Esophagus muscularis mucosa (tissue), 4 donors: ENCODE data around the gene LUC7L. TPM values are rescaled to one million over a fixed set of nuclear protein-coding genes. Genes with fewer than 3 reads are reported as not detected.

Experiments used
- DNase-seq: peaks from one replicate; pipeline ENCODE4 v3.0.0-alpha.2; 2017; ENCODE audit errors: extremely low spot score
- H3K27ac ChIP-seq, 4 donors: fragments of 200-600 bp; sonication (generic); replicated peaks in 1 of 4; 1 replicate in 3 of 4; 2 replicates in 1 of 4; pipeline ENCODE4 v1.5.1; 2016 to 2019; ENCODE audit warnings: mild to moderate bottlenecking in 1 of 4
- H3K27me3 ChIP-seq, 4 donors: fragments of 200-600 bp; sonication (generic); one replicate each; pipeline versions ENCODE4 v1.5.1 to v1.6.0; 2016 to 2019
- H3K36me3 ChIP-seq, 4 donors: fragments of 200-600 bp; sonication (generic); one replicate each; pipeline ENCODE4 v1.5.1; 2016 to 2019
- H3K4me1 ChIP-seq, 4 donors: fragments of 200-600 bp; sonication (generic); one replicate each; pipeline ENCODE4 v1.5.1; 2016 to 2019
- H3K4me3 ChIP-seq, 4 donors: fragments of 200-600 bp; sonication (generic); 1 replicate in 2 of 4; 2 replicates in 2 of 4; pipeline ENCODE4 v1.5.1; 2016 to 2019; ENCODE audit warnings: mild to moderate bottlenecking in 4 of 4, moderate library complexity in 1 of 4
- H3K9me3 ChIP-seq, 4 donors: fragments of 200-600 bp; sonication (generic); 1 replicate in 3 of 4; 2 replicates in 1 of 4; pipeline ENCODE4 v1.5.1; 2016 to 2019
- CTCF ChIP-seq, 3 experiments: fragments of 200-600 bp in 2 of 3; fragments of 450-650 bp in 1 of 3; sonication (generic) in 2 of 3; IDR thresholded peaks; one replicate each; pipeline ENCODE4 v1.5.1; 2017 to 2019; ENCODE audit warnings: antibody characterized with exemption in 3 of 3, mild to moderate bottlenecking in 2 of 3, moderate library complexity in 1 of 3
- EP300 ChIP-seq: sonication (generic); formaldehyde crosslinking; IDR thresholded peaks from one replicate; pipeline ENCODE4 v1.6.1; 2017; ENCODE audit warnings: antibody characterized with exemption
- POLR2A ChIP-seq: fragments of 450-650 bp; IDR thresholded peaks from one replicate; pipeline ENCODE4 v1.6.1; 2017; ENCODE audit warnings: antibody characterized with exemption, moderate library complexity, mild to moderate bottlenecking, low read depth
- POLR2AphosphoS5 ChIP-seq, 2 donors: sonication (generic); formaldehyde crosslinking; IDR thresholded peaks; one replicate each; pipeline ENCODE4 v1.6.1; 2017; ENCODE audit warnings: antibody characterized with exemption in 2 of 2
- WGBS: methylation state at CpG from one replicate; pipeline ENCODE4 v1.1.5; 2018; 5-methylcytosine and 5-hydroxymethylcytosine counted together
- intact Hi-C: fragments of 100-400 bp; cut with DNase I; formaldehyde crosslinking; loops from one replicate; pipeline ENCODE4 v1.15.1; 2023
- small RNA-seq, 3 donors: library from RNA; depleted of rRNA; stranded (forward); fragments of <200 nt; gene quantifications; one replicate each; pipeline ENCODE3, GENCODE V24; 2016
- total RNA-seq, 4 donors: library from RNA; depleted of rRNA; stranded (reverse); fragments of >200 nt; gene quantifications; one replicate each; pipeline versions ENCODE4 v1.1.0 to v1.2.1, GENCODE V29; 2016

Gene LUC7L
- total RNA-seq, 4 donors from 2014 or later = 34.8 to 60.6 (median 50.2) TPM

GRCh38 chr16:140175-140857 lies 88.9 kb downstream of the LUC7L start:
- peaks cover 0 to 11% (median 2%) of the 10 kb centered on the region in 4 donors for H3K27me3 ChIP-seq
- TF ChIP-seq POLR2AphosphoS5 (IDR thresholded peaks at IDR 0.05) (no peak), EP300 (no peak), CTCF (IDR thresholded peaks at IDR 0.05) (no peak), POLR2A (no peak)
- WGBS = 71% methylated on average over 10 of the region's 10 CpGs
- DNase-seq = no peak
- H3K4me1 ChIP-seq = peaks cover 6 to 17% (median 12%) of the 10 kb centered on the region in 4 donors
- intact Hi-C loops = no loop called here
- no peaks in the 10 kb centered on the region for H3K9me3 ChIP-seq
- H3K36me3 ChIP-seq = no peaks in the 10 kb centered on the region
- H3K4me3 ChIP-seq = no peak overlapping the region
- H3K27ac ChIP-seq = no peak overlapping the region

Small RNA genes lying within 50 kb of the gene (small RNA-seq; reads per million reads assigned to genes)
- 0 reads per million in 3 donors for gene RF00019

Other genes starting within 250 kb of the LUC7L start
- 1 to 10 TPM; 3.3 to 3.8 (median 3.7) TPM for gene POLR3K, start 175.8 kb downstream of the LUC7L start, total RNA-seq
- gene SNRNP25, start 175.6 kb downstream of the LUC7L start, total RNA-seq = 10 to 100 TPM; 22.0 to 33.6 (median 25.7) TPM
- 10 to 100 TPM; 26.7 to 43.0 (median 30.2) TPM for gene RHBDF1, start 156.8 kb downstream of the LUC7L start, total RNA-seq
- gene MPG, start 151.2 kb downstream of the LUC7L start, total RNA-seq = 100 to 1,000 TPM in 2 of 4 donors, 10 to 100 TPM in 2; 70.2 to 120 (median 106) TPM
- 10 to 100 TPM; 11.1 to 20.8 (median 14.1) TPM for gene NPRL3, start 90.8 kb downstream of the LUC7L start, total RNA-seq
- gene HBZ, start 76.8 kb downstream of the LUC7L start, total RNA-seq = not detected
- 1 to 10 TPM in 1 of 4 donors, not detected in 3; 3.8 TPM for gene HBM, start 63.5 kb downstream of the LUC7L start, total RNA-seq
- gene HBA2, start 56.6 kb downstream of the LUC7L start, total RNA-seq = 1,000 to 10,000 TPM in 1 of 4 donors, 100 to 1,000 TPM in 1, 10 to 100 TPM in 1, 1 to 10 TPM in 1; 1.7 to 1,686 (median 156) TPM
- 100 to 1,000 TPM in 1 of 4 donors, 10 to 100 TPM in 2, not detected in 1; 72.4 to 906 (median 98.6) TPM for gene HBA1, start 52.8 kb downstream of the LUC7L start, total RNA-seq
- gene HBQ1, start 49.0 kb downstream of the LUC7L start, total RNA-seq = 1 to 10 TPM in 1 of 4 donors, not detected in 3; 1.2 TPM
- gene FAM234A, start 5.4 kb upstream of the LUC7L start, total RNA-seq = 100 to 1,000 TPM in 1 of 4 donors, 10 to 100 TPM in 3; 61.0 to 129 (median 78.1) TPM
- 10 to 100 TPM in 2 of 4 donors, 1 to 10 TPM in 2; 7.1 to 18.2 (median 11.0) TPM for gene RGS11, start 46.5 kb upstream of the LUC7L start, total RNA-seq
- gene ARHGDIG, start 51.1 kb upstream of the LUC7L start, total RNA-seq = 1 to 10 TPM in 3 of 4 donors, under 1 TPM in 1; 0.80 to 4.8 (median 3.0) TPM
- gene PDIA2, start 53.7 kb upstream of the LUC7L start, total RNA-seq = 1 to 10 TPM in 2 of 4 donors, under 1 TPM in 1, not detected in 1; 0.23 to 1.2 (median 1.0) TPM
- gene AXIN1, start 123.3 kb upstream of the LUC7L start, total RNA-seq = 10 to 100 TPM; 24.1 to 56.2 (median 44.1) TPM
- gene MRPL28, start 141.1 kb upstream of the LUC7L start, total RNA-seq = 10 to 100 TPM; 53.6 to 93.8 (median 69.5) TPM
- gene PGAP6, start 152.5 kb upstream of the LUC7L start, total RNA-seq = 10 to 100 TPM; 32.8 to 53.5 (median 46.3) TPM
- 100 to 1,000 TPM; 114 to 158 (median 124) TPM for gene NME4, start 167.8 kb upstream of the LUC7L start, total RNA-seq
- 10 to 100 TPM; 11.8 to 18.3 (median 17.4) TPM for gene DECR2, start 172.4 kb upstream of the LUC7L start, total RNA-seq
- 10 to 100 TPM; 50.3 to 77.9 (median 58.8) TPM for gene RAB11FIP3, start 196.2 kb upstream of the LUC7L start, total RNA-seq